H1 (cell line): ENCODE data around the gene LRIT2. TPM values are rescaled to one million over a fixed set of nuclear protein-coding genes. Genes with fewer than 3 reads are reported as not detected.

Experiments used
- CTCF ChIA-PET: fragments of 300-600 bp; sonication (Branson Sonifier 250); formaldehyde crosslinking; loops from one replicate; lab custom pipeline; 2021; ENCODE audit not compliant: partially characterized antibody; lab: Charles Lee
- POLR2A ChIA-PET: fragments of 300-600 bp; sonication (Branson Sonifier 250); formaldehyde crosslinking; loops from one replicate; lab custom pipeline; 2021; ENCODE audit warnings: inconsistent platforms; ENCODE audit not compliant: partially characterized antibody; lab: Charles Lee
- DNase-seq, 2 experiments: peaks; one replicate each; pipeline versions ENCODE4 v3.0.0 to v3.0.0-alpha.2; 2010 to 2022; ENCODE audit warnings: low spot score in 2 of 2, low read depth in 1 of 2, mixed read lengths in 1 of 2
- FAIRE-seq: peaks from 2 replicates; lab custom pipeline; 2011; peaks lifted over from hg19 to GRCh38; lab: Jason Lieb, UNC
- H2AFZ ChIP-seq: 2 replicates; pipeline ENCODE4 v1.8.1; 2012; ENCODE audit warnings: low read length, inconsistent platforms
- H2AK5ac ChIP-seq: 2 replicates; pipeline ENCODE4 v1.6.1; 2013; ENCODE audit warnings: low read depth, low read length
- H2BK120ac ChIP-seq: replicated peaks from 2 replicates; pipeline ENCODE3; 2013; ENCODE audit warnings: low read depth, low read length, inconsistent platforms
- H2BK12ac ChIP-seq: 2 replicates; pipeline ENCODE4 v1.6.1; 2013; ENCODE audit warnings: low read depth, low read length
- H2BK15ac ChIP-seq: 2 replicates; pipeline ENCODE4 v1.6.1; 2013; ENCODE audit warnings: low read length
- H2BK20ac ChIP-seq: 2 replicates; pipeline ENCODE4 v1.6.1; 2013; ENCODE audit warnings: low read length
- H2BK5ac ChIP-seq: 2 replicates; pipeline ENCODE4 v1.6.1; 2013; ENCODE audit warnings: low read depth, low read length
- H3K14ac ChIP-seq: 2 replicates; pipeline ENCODE4 v1.6.1; 2013; ENCODE audit warnings: inconsistent platforms; ENCODE audit not compliant: insufficient read length
- H3K18ac ChIP-seq: 2 replicates; pipeline ENCODE4 v1.6.1; 2013; ENCODE audit warnings: low read length; ENCODE audit errors: extremely low read depth
- H3K23ac ChIP-seq: 2 replicates; pipeline ENCODE4 v1.6.1; 2013; ENCODE audit warnings: inconsistent platforms; ENCODE audit not compliant: insufficient read length
- H3K23me2 ChIP-seq: 2 replicates; pipeline ENCODE4 v1.6.1; 2013; ENCODE audit warnings: low read depth, low read length
- H3K27ac ChIP-seq: 2 replicates; pipeline ENCODE4 v1.6.1; 2011; ENCODE audit warnings: low read depth, low read length, inconsistent platforms
- H3K27me3 ChIP-seq, 4 experiments: replicated peaks in 1 of 4; 1 replicate in 1 of 4; 2 replicates in 3 of 4; pipeline versions ENCODE4 v1.6.1 to v1.8.1; 2011 to 2013; ENCODE audit warnings: low read length in 3 of 4, mild to moderate bottlenecking in 3 of 4, inconsistent platforms in 2 of 4, mixed read lengths in 2 of 4, moderate library complexity in 1 of 4; ENCODE audit not compliant: control insufficient read depth in 3 of 4, insufficient read depth in 3 of 4; ENCODE audit errors: extremely low read depth in 1 of 4
- H3K36me3 ChIP-seq, 4 experiments: 2 replicates each; pipeline versions ENCODE4 v1.6.1 to v1.8.1; 2011 to 2013; ENCODE audit warnings: mild to moderate bottlenecking in 4 of 4, low read length in 3 of 4, moderate library complexity in 2 of 4, control low read depth in 1 of 4, inconsistent platforms in 1 of 4; ENCODE audit not compliant: insufficient read depth in 4 of 4, control insufficient read depth in 2 of 4
- H3K4ac ChIP-seq: replicated peaks from 2 replicates; pipeline ENCODE3; 2013; ENCODE audit warnings: low read length, low read depth, mixed read lengths, inconsistent platforms; ENCODE audit not compliant: insufficient read length
- H3K4me1 ChIP-seq, 4 experiments: replicated peaks in 1 of 4; 1 replicate in 1 of 4; 2 replicates in 3 of 4; pipeline versions ENCODE4 v1.6.1 to v1.8.1; 2011 to 2013; ENCODE audit warnings: low read length in 3 of 4, inconsistent platforms in 2 of 4, mixed read lengths in 1 of 4; ENCODE audit not compliant: insufficient read depth in 4 of 4, control insufficient read depth in 3 of 4
- H3K4me2 ChIP-seq, 2 experiments: 2 replicates each; pipeline versions ENCODE4 v1.6.1 to v1.8.1; 2011 to 2013; ENCODE audit warnings: low read depth in 2 of 2, low read length in 2 of 2, control low read depth in 1 of 2, inconsistent platforms in 1 of 2, mild to moderate bottlenecking in 1 of 2; ENCODE audit not compliant: insufficient read depth in 1 of 2
- H3K4me3 ChIP-seq, 4 experiments: fragments of 200-600, 300-600 bp in 1 of 4; sonication (generic), shearing (Covaris generic), sonication (Bioruptor Twin) in 1 of 4; 2 replicates each; pipeline versions ENCODE4 v1.5.1 to v1.8.1; 2011 to 2016; ENCODE audit warnings: low read length in 4 of 4, low read depth in 3 of 4, control low read depth in 2 of 4, inconsistent platforms in 2 of 4, mild to moderate bottlenecking in 2 of 4, mixed read lengths in 1 of 4, moderate library complexity in 1 of 4; ENCODE audit not compliant: insufficient read depth in 2 of 4; ENCODE audit errors: extremely low read depth in 1 of 4
- H3K56ac ChIP-seq: replicated peaks from 2 replicates; pipeline ENCODE3; 2013; ENCODE audit warnings: low read depth, mild to moderate bottlenecking, mixed read lengths, low read length, inconsistent platforms; ENCODE audit not compliant: insufficient read length
- H3K79me1 ChIP-seq: 2 replicates; pipeline ENCODE4 v1.6.1; 2013; ENCODE audit warnings: low read depth, low read length, control low read depth
- H3K79me2 ChIP-seq, 2 experiments: 2 replicates each; pipeline versions ENCODE4 v1.6.1 to v1.8.1; 2012 to 2013; ENCODE audit warnings: low read length in 2 of 2, mild to moderate bottlenecking in 2 of 2, inconsistent platforms in 1 of 2; ENCODE audit not compliant: insufficient read depth in 2 of 2, control insufficient read depth in 1 of 2
- H3K9ac ChIP-seq, 4 experiments: replicated peaks in 1 of 4; 1 replicate in 1 of 4; 2 replicates in 3 of 4; pipeline versions ENCODE4 v1.6.1 to v1.8.1; 2011 to 2013; ENCODE audit warnings: low read depth in 3 of 4, low read length in 3 of 4, control low read depth in 2 of 4, mild to moderate bottlenecking in 2 of 4, moderate library complexity in 2 of 4, inconsistent platforms in 1 of 4; ENCODE audit errors: extremely low read depth in 1 of 4
- H3K9me3 ChIP-seq, 2 experiments: 2 replicates each; pipeline versions ENCODE4 v1.6.1 to v1.8.1; 2012 to 2013; ENCODE audit warnings: mild to moderate bottlenecking in 2 of 2, moderate library complexity in 2 of 2, control low read depth in 1 of 2, inconsistent platforms in 1 of 2, low read depth in 1 of 2, low read length in 1 of 2, mixed read lengths in 1 of 2; ENCODE audit not compliant: insufficient read depth in 2 of 2
- H4K20me1 ChIP-seq, 2 experiments: replicated peaks in 1 of 2; 2 replicates each; pipeline versions ENCODE3 to v1.8.1; 2011 to 2013; ENCODE audit warnings: inconsistent platforms in 2 of 2, low read length in 2 of 2, mild to moderate bottlenecking in 1 of 2; ENCODE audit not compliant: insufficient read depth in 2 of 2, control insufficient read depth in 1 of 2
- H4K5ac ChIP-seq: 2 replicates; pipeline ENCODE4 v1.6.1; 2013; ENCODE audit warnings: low read length, low read depth, mixed read lengths, inconsistent platforms; ENCODE audit not compliant: insufficient read length
- H4K8ac ChIP-seq: 2 replicates; pipeline ENCODE4 v1.8.0; 2013; ENCODE audit warnings: mild to moderate bottlenecking, moderate library complexity, low read length, inconsistent platforms; ENCODE audit not compliant: insufficient read depth; ENCODE audit errors: extremely low read depth
- H4K91ac ChIP-seq: replicated peaks from 2 replicates; pipeline ENCODE3; 2013; ENCODE audit warnings: low read length, mixed read lengths, inconsistent platforms; ENCODE audit not compliant: insufficient read length
- BCL11A ChIP-seq, 2 experiments: IDR thresholded peaks; one replicate each; pipeline ENCODE4 v1.6.1; 2011; ENCODE audit warnings: low read depth in 2 of 2, low read length in 2 of 2, mild to moderate bottlenecking in 2 of 2
- CBX5 ChIP-seq: fragments of 300-800, 300-1000 bp; sonication (generic); IDR thresholded peaks from 2 replicates; pipeline ENCODE4 v1.7.1; 2016; ENCODE audit warnings: antibody characterized with exemption, low read length, low read depth
- EGR1 ChIP-seq: IDR thresholded peaks from 2 replicates; pipeline ENCODE4 v1.6.1; 2011; ENCODE audit warnings: low read depth, low read length, borderline replicate concordance
- KDM4A ChIP-seq: IDR thresholded peaks from one replicate; pipeline ENCODE4 v1.7.1; 2012; ENCODE audit warnings: low read depth, mild to moderate bottlenecking, moderate library complexity, low read length, inconsistent platforms; ENCODE audit not compliant: severe bottlenecking
- POLR2AphosphoS5 ChIP-seq: IDR thresholded peaks from 2 replicates; pipeline ENCODE4 v1.6.1; 2011; ENCODE audit warnings: low read depth, low read length
- RXRA ChIP-seq: IDR thresholded peaks from 2 replicates; pipeline ENCODE4 v1.6.1; 2011; ENCODE audit warnings: low read depth, mild to moderate bottlenecking, low read length, moderate library complexity; ENCODE audit not compliant: insufficient read depth
- SIN3A ChIP-seq, 2 experiments: IDR thresholded peaks in 1 of 2; conservative IDR thresholded peaks in 1 of 2; 2 replicates each; pipeline ENCODE4 v1.6.1; 2011 to 2012; ENCODE audit warnings: low read length in 2 of 2, improper control_type of control experiment in 1 of 2, low read depth in 1 of 2, mild to moderate bottlenecking in 1 of 2
- SIX5 ChIP-seq: IDR thresholded peaks from 2 replicates; pipeline ENCODE4 v1.6.1; 2011; ENCODE audit warnings: mild to moderate bottlenecking, low read depth, low read length
- WGBS, 2 experiments: shearing (Covaris generic) in 1 of 2; methylation state at CpG; one replicate each; pipeline versions ENCODE4 v1.1.6 to v1.1.7; 2013 to 2015; ENCODE audit warnings: low lambda C conversion rate in 2 of 2, mixed read lengths in 2 of 2, inconsistent platforms in 1 of 2, low coverage in 1 of 2, missing lambda C conversion rate in 1 of 2; ENCODE audit not compliant: insufficient replicate concordance in 2 of 2, insufficient coverage in 1 of 2, insufficient read length in 1 of 2; ENCODE audit errors: extremely low coverage in 1 of 2, missing lambda C conversion rate in 1 of 2; 5-methylcytosine and 5-hydroxymethylcytosine counted together
- polyA plus RNA-seq, 7 experiments: library from polyadenylated mRNA; depleted of rRNA in 3 of 7; stranded (reverse) in 5 of 7; unstranded in 2 of 7; fragments of >200 nt in 5 of 7; fragments of 200-250 nt in 2 of 7; gene quantifications; 1 replicate in 5 of 7; 2 replicates in 1 of 7; 4 replicates in 1 of 7; pipeline versions ENCODE4 v1.2.1 to v1.2.3, GENCODE V29; 2011 to 2013; ENCODE audit warnings: missing spikeins in 2 of 7, mixed read lengths in 2 of 7
- total RNA-seq: library from RNA; stranded (reverse); fragmentation: NEBNext Ultra II Directional; extraction: Animal tissue kit (Norgen Biotek cat#: 25700); gene quantifications from 2 replicates; pipeline ENCODE4 v1.2.1, GENCODE V29; 2021

Gene LRIT2
- total and polyA plus RNA-seq, 2 of the 8 experiments (the other 6 are each of a cell fraction or from before 2014, with no cell fraction given), result not detected

GRCh38 chr10:84232376-84232775 is 7.0 kb upstream of the LRIT2 start:
- Histone ChIP-seq H2BK12ac (no peak overlapping the region), H2BK20ac (no peak overlapping the region), H4K20me1 (no peaks in the 10 kb centered on the region), H3K4ac (no peak overlapping the region), H3K4me3 (no peak overlapping the region), H3K27me3 (peaks cover 0 to 3% (median under 1%) of the 10 kb centered on the region in 4 experiments; a peak in 3 of 7 replicates), H3K14ac (no peak overlapping the region), H2BK15ac (no peak overlapping the region), H3K36me3 (no peaks in the 10 kb centered on the region), H4K8ac (no peak overlapping the region), H3K9me3 (no peaks in the 10 kb centered on the region), H3K79me2 (no peaks in the 10 kb centered on the region), H3K9ac (no peak overlapping the region), H3K79me1 (no peaks in the 10 kb centered on the region), H4K91ac (no peak overlapping the region), H3K23ac (no peak overlapping the region), H2AFZ (no peak overlapping the region), H3K18ac (no peak overlapping the region), H2BK5ac (no peak overlapping the region), H3K27ac (no peak overlapping the region), H2BK120ac (no peak overlapping the region), H3K23me2 (no peaks in the 10 kb centered on the region), H3K56ac (no peak overlapping the region), H3K4me2 (no peak overlapping the region), H2AK5ac (no peak overlapping the region), H4K5ac (no peak overlapping the region), H3K4me1 (peaks cover 0 to 2% (median 0%) of the 10 kb centered on the region in 4 experiments; a peak in 3 of 7 replicates)
- TF ChIP-seq RXRA (no peak), BCL11A (IDR thresholded peaks at IDR 0.05; ENCODE audit: low read depth in 2 of 2, low read length in 2 of 2) (no peak), SIN3A (conservative IDR thresholded peaks at IDR 0.05 in 1 of 2, IDR thresholded peaks at IDR 0.05 in 1 of 2; ENCODE audit: low read depth in 1 of 2, low read length in 2 of 2) (no peak), SIX5 (no peak), CBX5 (no peak), EGR1 (no peak), KDM4A (no peak), POLR2AphosphoS5 (no peak)
- POLR2A ChIA-PET, result no interaction called here
- DNase-seq (no peak), FAIRE-seq (no peak)
- CTCF ChIA-PET, result interaction anchor here (0.6 to 2.9 kb wide), 7 partner anchors 10 to 84 kb away, joined by 3 to 22 read pairs (median 3); no protein-coding TSS in a partner anchor
- 91% methylated on average over 10 of the region's 10 CpGs; no CpG with 5 or more reads in 1 of the 2 experiments for WGBS, 2 experiments
